ENCODE data around the gene NEMP2. TPM values are rescaled to one million over a fixed set of nuclear protein-coding genes. Genes with fewer than 3 reads are reported as not detected.

NEMP2 gene
- total RNA-seq, 1 experiment from 2014 or later = 46.0 TPM

GRCh38 chr2:190545093-190545492 is 10.6 kb upstream of the NEMP2 start:
- Mint-ChIP-seq H3K27ac (ENCODE audit: low read depth, unreplicated experiment) (peak overlapping the region; percentile 94), H3K4me3 (ENCODE audit: unreplicated experiment) (peak overlapping the region; percentile 63), H3K4me1 (ENCODE audit: insufficient read depth, unreplicated experiment) (peaks cover 32% of the 10 kb centered on the region), H3K36me3 (ENCODE audit: insufficient read depth, unreplicated experiment) (peaks cover 15% of the 10 kb centered on the region), H3K9me3 (ENCODE audit: unreplicated experiment) (peaks cover 20% of the 10 kb centered on the region), H3K27me3 (ENCODE audit: insufficient read depth, unreplicated experiment) (no peaks in the 10 kb centered on the region)
- DNase-seq (ENCODE audit: unreplicated experiment) = peak; percentile 21
- CTCF ChIA-PET = interaction anchor here (0.6 to 1.3 kb wide), 2 partner anchors 33 to 338 kb away, joined by 4 read pairs; no protein-coding TSS in a partner anchor
- intact Hi-C loops (cut with micrococcal nuclease) = no loop called here
- POLR2A ChIA-PET = interaction anchor here (0.6 to 14.8 kb wide), 9 partner anchors 9 to 106 kb away, joined by 3 to 227 read pairs (median 8); partner anchors contain the start of genes NAB1 and NEMP2
- no TSS peak for BruUV-seq (replicated peaks)
- no peak for TF ChIP-seq CTCF (IDR thresholded peaks at IDR 0.05; ENCODE audit: unreplicated experiment)

GRCh38 chr2:190540048-190540447 is 5.5 kb upstream of the NEMP2 start:
- TF ChIP-seq CTCF (IDR thresholded peaks at IDR 0.05; ENCODE audit: unreplicated experiment) = no peak
- no peak overlapping the region for H3K4me3 Mint-ChIP-seq (ENCODE audit: unreplicated experiment)
- no peak overlapping the region for H3K27ac Mint-ChIP-seq (ENCODE audit: low read depth, unreplicated experiment)
- peaks cover 35% of the 10 kb centered on the region for H3K9me3 Mint-ChIP-seq (ENCODE audit: unreplicated experiment)
- CTCF ChIA-PET = interaction anchor here (0.6 kb wide), 1 partner anchor 139 kb away, joined by 3 read pairs; no protein-coding TSS in a partner anchor
- H3K4me1 Mint-ChIP-seq (ENCODE audit: insufficient read depth, unreplicated experiment) = peaks cover 17% of the 10 kb centered on the region
- POLR2A ChIA-PET = no interaction called here
- peak; percentile 35 for DNase-seq (ENCODE audit: unreplicated experiment)
- intact Hi-C loops (cut with micrococcal nuclease) = no loop called here
- BruUV-seq (replicated peaks) = no TSS peak
- H3K36me3 Mint-ChIP-seq (ENCODE audit: insufficient read depth, unreplicated experiment) = peaks cover 15% of the 10 kb centered on the region
- no peaks in the 10 kb centered on the region for H3K27me3 Mint-ChIP-seq (ENCODE audit: insufficient read depth, unreplicated experiment)

GRCh38 chr2:190538201-190538600 is 3.7 kb upstream of the NEMP2 start:
- no peak for DNase-seq (ENCODE audit: unreplicated experiment)
- intact Hi-C loops (cut with micrococcal nuclease) = no loop called here
- TF ChIP-seq CTCF (IDR thresholded peaks at IDR 0.05; ENCODE audit: unreplicated experiment) = no peak
- Mint-ChIP-seq H3K27ac (ENCODE audit: low read depth, unreplicated experiment) (no peak overlapping the region), H3K4me3 (ENCODE audit: unreplicated experiment) (no peak overlapping the region), H3K4me1 (ENCODE audit: insufficient read depth, unreplicated experiment) (peaks cover 20% of the 10 kb centered on the region), H3K27me3 (ENCODE audit: insufficient read depth, unreplicated experiment) (no peaks in the 10 kb centered on the region), H3K36me3 (ENCODE audit: insufficient read depth, unreplicated experiment) (peaks cover 20% of the 10 kb centered on the region), H3K9me3 (ENCODE audit: unreplicated experiment) (peaks cover 35% of the 10 kb centered on the region)
- ChIA-PET CTCF (no interaction called here), POLR2A (interaction anchor here (0.6 to 4.1 kb wide), 8 partner anchors 26 to 502 kb away, joined by 3 to 33 read pairs (median 4); no protein-coding TSS in a partner anchor)
- BruUV-seq (replicated peaks) = no TSS peak

- peaks cover 20% of the 10 kb centered on the region for H3K4me1 Mint-ChIP-seq (ENCODE audit: insufficient read depth, unreplicated experiment)
- no peaks in the 10 kb centered on the region for H3K27me3 Mint-ChIP-seq (ENCODE audit: insufficient read depth, unreplicated experiment)
- peaks cover 35% of the 10 kb centered on the region for H3K9me3 Mint-ChIP-seq (ENCODE audit: unreplicated experiment)
- peaks cover 15% of the 10 kb centered on the region for H3K36me3 Mint-ChIP-seq (ENCODE audit: insufficient read depth, unreplicated experiment)
- no peak overlapping the region for H3K4me3 Mint-ChIP-seq (ENCODE audit: unreplicated experiment)
- CTCF ChIA-PET = no interaction called here
- POLR2A ChIA-PET = interaction anchor here (0.6 to 4.1 kb wide), 6 partner anchors 14 to 503 kb away, joined by 3 to 33 read pairs (median 5); no protein-coding TSS in a partner anchor
- intact Hi-C loops (cut with micrococcal nuclease) = no loop called here
- no peak for DNase-seq (ENCODE audit: unreplicated experiment)
- H3K27ac Mint-ChIP-seq (ENCODE audit: low read depth, unreplicated experiment) = no peak overlapping the region
- TF ChIP-seq CTCF (IDR thresholded peaks at IDR 0.05; ENCODE audit: unreplicated experiment) = no peak
- BruUV-seq (replicated peaks) = no TSS peak
Measured at GRCh38 chr2:190537765-190538164, 3.2 kb upstream of the NEMP2 start.
